IPS-18a (cell line): Measurements from ENCODE around the gene RBM24.
"Not testable (repeated sequence)": the region's sequence is repeated elsewhere in the genome, so short reads cannot be mapped to it uniquely, and the experiment has no call there.

ENCODE experiments used
- H3K27ac ChIP-seq: one replicate; pipeline ENCODE4 v1.5.1; 2013; ENCODE audit warnings: low read length
- H3K27me3 ChIP-seq: one replicate; pipeline ENCODE4 v1.6.1; 2013; ENCODE audit warnings: mild to moderate bottlenecking, low read length; ENCODE audit not compliant: control insufficient read depth, insufficient read depth
- H3K36me3 ChIP-seq: one replicate; pipeline ENCODE4 v1.6.1; 2013; ENCODE audit warnings: low read depth, low read length; ENCODE audit not compliant: control insufficient read depth
- H3K4me1 ChIP-seq: one replicate; pipeline ENCODE4 v1.6.1; 2013; ENCODE audit warnings: low read depth, low read length; ENCODE audit not compliant: control insufficient read depth
- H3K4me3 ChIP-seq: one replicate; pipeline ENCODE4 v1.5.1; 2013; ENCODE audit warnings: low read length
- H3K9ac ChIP-seq: one replicate; pipeline ENCODE4 v1.6.1; 2013; ENCODE audit warnings: mild to moderate bottlenecking, low read length, moderate library complexity
- H3K9me3 ChIP-seq: one replicate; pipeline ENCODE4 v1.6.1; 2013; ENCODE audit warnings: low read depth, low read length; ENCODE audit not compliant: control insufficient read depth

RBM24 gene

DNA sequence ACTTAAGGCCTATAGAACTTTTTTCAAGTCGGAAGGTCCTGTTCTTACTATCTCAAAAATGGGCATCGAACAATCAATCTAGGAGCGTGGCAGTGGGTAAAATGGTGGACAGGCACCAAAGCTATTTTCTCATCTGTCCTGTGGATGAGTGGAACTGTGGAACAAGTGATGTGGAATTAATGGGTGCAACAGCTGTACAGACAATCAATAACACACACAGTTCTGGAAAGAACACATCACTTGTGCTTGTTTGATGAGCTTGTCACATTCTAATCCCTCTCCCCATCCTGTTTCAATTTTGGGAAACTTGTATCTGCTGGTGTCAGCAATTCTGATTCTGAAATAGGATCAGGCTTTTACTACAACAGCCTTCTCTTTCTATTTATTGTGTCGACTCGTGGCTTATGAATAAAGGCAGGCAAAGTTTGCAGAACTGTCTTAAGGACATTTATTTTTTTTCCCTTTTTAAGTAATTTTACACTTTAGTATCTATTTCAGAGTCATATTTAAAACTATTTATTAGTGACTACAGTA is 11.5 kb downstream of the RBM24 start:
- no peak overlapping the region for H3K9ac ChIP-seq
- H3K27ac ChIP-seq: no peak overlapping the region
- H3K4me1 ChIP-seq: no peaks in the 10 kb centered on the region
- H3K36me3 ChIP-seq: no peaks in the 10 kb centered on the region
- no peaks in the 10 kb centered on the region for H3K27me3 ChIP-seq
- no peaks in the 10 kb centered on the region for H3K9me3 ChIP-seq
- no peak overlapping the region for H3K4me3 ChIP-seq

- Histone ChIP-seq H3K27me3 (no peaks in the 10 kb centered on the region), H3K4me1 (no peaks in the 10 kb centered on the region), H3K4me3 (no peak overlapping the region), H3K27ac (no peak overlapping the region), H3K9ac (no peak overlapping the region), H3K36me3 (no peaks in the 10 kb centered on the region), H3K9me3 (no peaks in the 10 kb centered on the region)
Measured at GRCh38 chr6:17293395-17293794, 12.2 kb downstream of the RBM24 start.

- H3K4me1 ChIP-seq: no peaks in the 10 kb centered on the region
- H3K9me3 ChIP-seq: no peaks in the 10 kb centered on the region
- no peak overlapping the region for H3K27ac ChIP-seq
- H3K9ac ChIP-seq: no peak overlapping the region
- no peaks in the 10 kb centered on the region for H3K36me3 ChIP-seq
- no peaks in the 10 kb centered on the region for H3K27me3 ChIP-seq
- H3K4me3 ChIP-seq: no peak overlapping the region
Measured at GRCh38 chr6:17297271-17298080, 16.3 kb downstream of the RBM24 start.

GRCh38 chr6:17298257-17298656 is 17.1 kb downstream of the RBM24 start:
- H3K9ac ChIP-seq: no peak overlapping the region
- no peaks in the 10 kb centered on the region for H3K4me1 ChIP-seq
- H3K36me3 ChIP-seq: no peaks in the 10 kb centered on the region
- no peaks in the 10 kb centered on the region for H3K27me3 ChIP-seq
- H3K27ac ChIP-seq: no peak overlapping the region
- no peak overlapping the region for H3K4me3 ChIP-seq
- H3K9me3 ChIP-seq: no peaks in the 10 kb centered on the region

DNA sequence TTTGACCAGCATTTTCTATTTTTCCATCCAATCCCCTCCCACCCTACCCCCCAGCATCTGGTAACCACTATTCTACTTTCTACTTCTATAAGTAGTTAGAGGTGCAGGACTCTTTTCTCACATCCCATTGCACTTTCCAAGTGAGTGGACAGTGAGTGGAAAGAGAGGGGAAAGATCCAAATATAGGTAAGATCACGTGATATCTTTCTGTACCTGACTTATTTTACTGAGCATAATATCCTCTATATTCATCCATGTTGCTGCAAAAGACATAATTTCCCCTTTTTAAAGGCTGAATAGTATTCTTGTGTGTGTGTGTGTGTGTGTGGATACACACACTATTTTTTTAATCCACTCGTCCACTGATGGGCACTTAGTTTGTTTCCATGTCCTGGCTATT is 18.1 kb downstream of the RBM24 start:
- Histone ChIP-seq H3K4me3 (no peak overlapping the region), H3K27me3 (no peaks in the 10 kb centered on the region), H3K27ac (no peak overlapping the region), H3K9me3 (no peaks in the 10 kb centered on the region), H3K9ac (no peak overlapping the region), H3K4me1 (no peaks in the 10 kb centered on the region), H3K36me3 (no peaks in the 10 kb centered on the region)

- Histone ChIP-seq H3K27ac (no peak overlapping the region), H3K4me3 (no peak overlapping the region), H3K4me1 (no peaks in the 10 kb centered on the region), H3K9ac (no peak overlapping the region), H3K27me3 (no peaks in the 10 kb centered on the region), H3K36me3 (no peaks in the 10 kb centered on the region), H3K9me3 (no peaks in the 10 kb centered on the region)
Measured at GRCh38 chr6:17299750-17300149, 18.6 kb downstream of the RBM24 start.

DNA sequence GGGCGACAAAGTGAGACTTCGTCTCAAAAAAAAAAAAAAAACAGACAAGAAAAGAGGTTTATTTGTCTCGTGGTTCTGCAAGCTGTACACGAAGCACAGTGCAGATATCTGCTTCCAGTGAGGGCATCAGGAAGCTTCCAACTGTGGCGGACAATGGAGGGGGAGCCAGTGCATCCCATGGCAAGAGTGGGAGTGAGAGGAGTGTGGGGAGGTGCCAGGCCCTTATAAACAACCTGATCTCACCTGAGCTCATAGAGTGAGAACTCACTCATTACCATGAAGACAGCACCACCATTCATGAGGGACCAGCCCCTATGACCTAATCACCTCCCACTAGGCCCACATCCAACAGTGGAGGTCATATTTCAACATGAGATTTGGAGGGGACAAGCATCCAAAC is 19.5 kb downstream of the RBM24 start:
- Histone ChIP-seq H3K27me3 (no peaks in the 10 kb centered on the region), H3K36me3 (no peaks in the 10 kb centered on the region), H3K9me3 (no peaks in the 10 kb centered on the region), H3K27ac (no peak overlapping the region), H3K9ac (no peak overlapping the region), H3K4me1 (peaks cover 8% of the 10 kb centered on the region), H3K4me3 (no peak overlapping the region)

DNA sequence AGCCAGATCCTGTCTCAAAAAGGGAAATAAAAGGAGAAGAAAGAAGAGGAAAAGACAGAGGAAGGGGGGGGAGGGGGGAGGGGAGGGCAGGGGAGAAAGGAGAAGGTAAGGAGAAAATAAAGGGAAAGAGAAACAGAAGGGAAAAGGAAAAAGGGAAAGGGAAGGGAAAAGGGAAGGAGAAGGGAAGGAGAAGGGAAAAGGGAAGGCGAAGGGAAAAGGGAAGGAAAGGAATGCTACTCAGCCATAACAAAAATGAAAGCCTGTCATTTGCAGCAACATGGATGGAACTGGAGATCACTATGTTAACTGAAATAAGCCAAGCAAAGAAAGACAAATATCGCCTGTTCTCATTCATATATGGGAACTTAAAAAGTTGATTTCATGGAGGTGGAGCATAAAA is 22.3 kb downstream of the RBM24 start:
- Histone ChIP-seq H3K27me3 (no peaks in the 10 kb centered on the region), H3K4me3 (no peak overlapping the region), H3K36me3 (no peaks in the 10 kb centered on the region), H3K9ac (no peak overlapping the region), H3K9me3 (no peaks in the 10 kb centered on the region), H3K4me1 (peaks cover 11% of the 10 kb centered on the region), H3K27ac (no peak overlapping the region)

- Histone ChIP-seq H3K27me3 (no peaks in the 10 kb centered on the region), H3K9ac (peak overlapping the region; percentile 32), H3K27ac (no peak overlapping the region), H3K4me3 (peak overlapping the region; percentile 53), H3K4me1 (peaks cover 11% of the 10 kb centered on the region), H3K9me3 (no peaks in the 10 kb centered on the region), H3K36me3 (no peaks in the 10 kb centered on the region)
Measured at GRCh38 chr6:17305219-17306001, 24.2 kb downstream of the RBM24 start.

DNA sequence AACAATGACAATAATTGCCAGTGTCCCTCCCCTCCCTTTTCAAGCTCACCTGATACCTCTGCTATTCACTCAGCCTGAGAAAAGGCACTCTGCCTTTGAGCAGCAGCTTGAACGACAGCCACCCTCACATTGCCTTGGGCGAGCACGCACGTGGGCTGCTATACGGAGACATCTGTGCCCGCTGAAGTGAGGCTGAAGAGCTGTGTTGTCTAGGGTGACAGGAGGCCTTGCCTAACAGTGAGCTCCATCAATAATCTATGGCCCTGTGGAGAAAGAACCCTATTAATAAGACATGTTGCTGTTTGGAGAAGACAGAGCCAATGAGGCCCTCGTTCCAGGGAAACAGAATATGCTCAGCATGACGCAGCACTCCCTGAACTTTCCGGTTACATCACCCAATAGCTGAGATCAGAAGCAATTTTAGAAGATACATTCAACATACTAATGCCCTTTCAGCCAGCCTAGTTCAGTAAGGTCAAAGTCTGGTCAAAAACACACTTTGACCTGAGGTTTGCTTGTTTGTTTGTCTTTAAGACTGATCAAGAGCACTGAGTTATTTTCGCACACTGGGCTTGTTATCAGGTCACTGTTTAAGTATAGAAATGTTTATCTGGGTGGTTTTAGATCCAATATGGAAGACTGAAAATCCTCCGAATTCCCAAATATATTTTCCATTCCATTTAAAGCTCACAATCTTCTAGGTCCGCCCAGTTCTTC is 30.6 kb downstream of the RBM24 start:
- Histone ChIP-seq H3K9ac (no peak overlapping the region), H3K27me3 (no peaks in the 10 kb centered on the region), H3K9me3 (no peaks in the 10 kb centered on the region), H3K36me3 (no peaks in the 10 kb centered on the region), H3K4me3 (no peak overlapping the region), H3K27ac (no peak overlapping the region), H3K4me1 (no peaks in the 10 kb centered on the region)

DNA sequence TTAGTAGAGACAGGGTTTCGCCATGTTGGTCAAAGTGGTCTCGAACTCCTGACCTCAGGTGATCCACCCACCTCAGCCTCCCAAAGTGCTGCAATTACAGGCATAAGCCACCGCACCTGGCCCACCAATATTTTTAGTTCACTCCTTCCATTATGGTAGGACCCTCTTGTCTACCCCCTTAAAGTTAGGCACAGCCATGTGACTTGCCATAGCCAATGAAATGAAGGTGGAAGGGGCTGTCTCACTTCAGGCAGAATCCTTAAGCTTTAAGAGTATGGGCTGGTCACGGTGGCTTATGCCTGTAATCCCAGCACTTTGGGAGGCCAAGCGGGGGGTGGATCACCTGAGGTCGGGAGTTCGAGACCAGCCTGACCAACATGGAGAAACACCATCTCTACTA is 32.1 kb downstream of the RBM24 start:
- H3K27ac ChIP-seq, H3K9me3 ChIP-seq, H3K4me3 ChIP-seq, H3K4me1 ChIP-seq, H3K9ac ChIP-seq, H3K27me3 ChIP-seq, H3K36me3 ChIP-seq: not testable (repeated sequence)
